ENCODE measurements around the gene SZRD1.

- TF ChIP-seq POLR2A (IDR thresholded peaks at IDR 0.05) (no peak), CTCF (IDR thresholded peaks at IDR 0.05) (no peak)
Measured at GRCh38 chr1:16420424-16421118, 53.5 kb downstream of the SZRD1 start.

Data from breast epithelium (tissue), 3 donors.